ENCODE data around the gene ITGA3. TPM values are rescaled to one million over a fixed set of nuclear protein-coding genes. Genes with fewer than 3 reads are reported as not detected.
A peak's percentile ranks its signal among the peaks of the same experiment; 100 is the strongest.

The ITGA3 gene
- total RNA-seq, 5 donors from 2014 or later (not counting 1 experiment from before 2014, with no cell fraction given) = 8.5 to 20.0 (median 14.8) TPM

DNA sequence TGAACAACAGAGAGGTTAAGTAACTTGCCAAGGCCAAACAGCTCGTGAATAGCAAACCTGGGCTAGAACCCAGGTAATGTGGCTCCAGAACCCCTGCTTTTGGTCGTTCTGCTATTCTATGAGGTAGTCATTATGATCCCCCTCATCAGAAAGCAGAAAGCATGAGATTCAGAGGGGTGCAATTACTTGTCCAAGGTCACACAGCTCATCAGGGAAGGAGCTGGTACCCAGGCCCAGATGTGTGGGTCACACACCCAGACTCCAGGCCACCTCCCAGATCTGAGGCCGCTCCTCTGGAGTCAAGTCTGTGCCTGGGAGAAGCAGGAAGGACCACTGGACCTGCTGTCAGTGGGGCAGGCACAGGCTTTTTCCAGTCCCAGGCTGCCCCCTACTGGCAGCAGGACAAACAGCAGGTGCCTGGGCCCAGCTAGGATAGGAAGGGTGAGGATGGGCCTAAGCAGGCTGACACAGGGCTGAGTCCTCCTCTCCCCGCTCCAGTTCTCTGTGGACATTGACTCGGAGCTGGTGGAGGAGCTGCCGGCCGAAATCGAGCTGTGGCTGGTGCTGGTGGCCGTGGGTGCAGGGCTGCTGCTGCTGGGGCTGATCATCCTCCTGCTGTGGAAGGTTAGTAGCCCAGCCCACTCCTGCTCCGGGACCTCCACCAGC is 31.5 kb downstream of the ITGA3 start:
- no peaks in the 10 kb centered on the region for H3K4me1 ChIP-seq (ENCODE audit: control insufficient read depth in 1 of 2, extremely low read depth in 1 of 2, insufficient read depth in 2 of 2, low read length in 2 of 2)
- no peak overlapping the region for H3K4me3 ChIP-seq (ENCODE audit: control insufficient read depth in 1 of 2, extremely low read depth in 1 of 2, low read length in 1 of 2)
- Mint-ChIP-seq H3K9me3 (no peaks in the 10 kb centered on the region), H3K4me1 (no peaks in the 10 kb centered on the region), H3K36me3 (no peaks in the 10 kb centered on the region), H3K27ac (no peak overlapping the region), H3K4me3 (no peak overlapping the region), H3K27me3 (no peaks in the 10 kb centered on the region)
- H3K36me3 ChIP-seq (ENCODE audit: control insufficient read depth in 2 of 2, extremely low read depth in 1 of 2, insufficient read depth in 1 of 2, low read length in 1 of 2) = no peaks in the 10 kb centered on the region
- DNase-seq = peak; percentile 32 to 81 (median 62)
- ATAC-seq (replicated peaks in 1 of 4) = peak; percentile 84 to 87 (median 86)
- peaks cover 0 to 5% of the 10 kb centered on the region in 2 experiments for H3K27me3 ChIP-seq (replicated peaks in 1 of 2; ENCODE audit: control insufficient read depth in 2 of 2, extremely low read depth in 1 of 2, insufficient read depth in 2 of 2, low read length in 1 of 2)
- no peak overlapping the region for H3K27ac ChIP-seq (ENCODE audit: low read length)
- H3K9me3 ChIP-seq = no peaks in the 10 kb centered on the region
- WGBS (ENCODE audit: insufficient coverage) = 34% methylated on average over 4 of the region's 10 CpGs
- POLR2A ChIA-PET = interaction anchor here (0.6 kb wide), 2 partner anchors 39 to 367 kb away, joined by 3 read pairs; no protein-coding TSS in a partner anchor
- CTCF ChIA-PET = interaction anchor here (0.7 to 2.0 kb wide), 6 partner anchors 30 to 208 kb away, joined by 4 to 7 read pairs (median 4); no protein-coding TSS in a partner anchor

DNA sequence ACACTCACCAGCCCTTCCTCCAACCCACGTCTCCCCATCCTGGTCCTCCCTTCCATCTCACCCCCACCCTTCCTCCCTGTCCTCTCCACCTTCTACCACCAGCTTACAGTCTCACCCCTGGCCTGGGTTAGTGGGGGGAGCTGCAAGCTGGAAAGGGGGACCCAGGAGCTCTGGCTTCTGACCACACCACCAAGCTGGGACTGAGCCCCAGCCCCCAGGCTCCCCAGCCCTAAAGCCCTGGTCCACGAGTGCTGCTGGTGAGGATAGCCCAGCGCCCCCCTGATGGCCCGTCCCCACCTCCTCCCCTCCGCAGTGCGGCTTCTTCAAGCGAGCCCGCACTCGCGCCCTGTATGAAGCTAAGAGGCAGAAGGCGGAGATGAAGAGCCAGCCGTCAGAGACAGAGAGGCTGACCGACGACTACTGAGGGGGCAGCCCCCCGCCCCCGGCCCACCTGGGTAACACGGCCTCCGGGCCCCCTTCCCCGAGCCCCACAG is 32.0 kb downstream of the ITGA3 start:
- ChIA-PET POLR2A (interaction anchor here in 1 of 2 donors (0.6 kb wide), 1 partner anchor 38 kb away, joined by 3 read pairs; no protein-coding TSS in a partner anchor), CTCF (interaction anchor here (0.8 to 2.0 kb wide), 5 partner anchors 31 to 91 kb away, joined by 4 to 7 read pairs (median 5); no protein-coding TSS in a partner anchor)
- Mint-ChIP-seq H3K27me3 (no peaks in the 10 kb centered on the region), H3K27ac (no peak overlapping the region), H3K4me3 (no peak overlapping the region), H3K9me3 (no peaks in the 10 kb centered on the region), H3K4me1 (no peaks in the 10 kb centered on the region), H3K36me3 (no peaks in the 10 kb centered on the region)
- Histone ChIP-seq H3K27me3 (replicated peaks in 1 of 2; ENCODE audit: control insufficient read depth in 2 of 2, extremely low read depth in 1 of 2, insufficient read depth in 2 of 2, low read length in 1 of 2) (peaks cover 0 to 5% of the 10 kb centered on the region in 2 experiments), H3K4me1 (ENCODE audit: control insufficient read depth in 1 of 2, extremely low read depth in 1 of 2, insufficient read depth in 2 of 2, low read length in 2 of 2) (no peaks in the 10 kb centered on the region), H3K4me3 (ENCODE audit: control insufficient read depth in 1 of 2, extremely low read depth in 1 of 2, low read length in 1 of 2) (no peak overlapping the region), H3K9me3 (no peaks in the 10 kb centered on the region), H3K36me3 (ENCODE audit: control insufficient read depth in 2 of 2, extremely low read depth in 1 of 2, insufficient read depth in 1 of 2, low read length in 1 of 2) (no peaks in the 10 kb centered on the region), H3K27ac (ENCODE audit: low read length) (no peak overlapping the region)
- no peak for DNase-seq
- ATAC-seq (replicated peaks in 1 of 4) = no peak
- 79% methylated on average over 14 of the region's 19 CpGs for WGBS (ENCODE audit: insufficient coverage)

DNA sequence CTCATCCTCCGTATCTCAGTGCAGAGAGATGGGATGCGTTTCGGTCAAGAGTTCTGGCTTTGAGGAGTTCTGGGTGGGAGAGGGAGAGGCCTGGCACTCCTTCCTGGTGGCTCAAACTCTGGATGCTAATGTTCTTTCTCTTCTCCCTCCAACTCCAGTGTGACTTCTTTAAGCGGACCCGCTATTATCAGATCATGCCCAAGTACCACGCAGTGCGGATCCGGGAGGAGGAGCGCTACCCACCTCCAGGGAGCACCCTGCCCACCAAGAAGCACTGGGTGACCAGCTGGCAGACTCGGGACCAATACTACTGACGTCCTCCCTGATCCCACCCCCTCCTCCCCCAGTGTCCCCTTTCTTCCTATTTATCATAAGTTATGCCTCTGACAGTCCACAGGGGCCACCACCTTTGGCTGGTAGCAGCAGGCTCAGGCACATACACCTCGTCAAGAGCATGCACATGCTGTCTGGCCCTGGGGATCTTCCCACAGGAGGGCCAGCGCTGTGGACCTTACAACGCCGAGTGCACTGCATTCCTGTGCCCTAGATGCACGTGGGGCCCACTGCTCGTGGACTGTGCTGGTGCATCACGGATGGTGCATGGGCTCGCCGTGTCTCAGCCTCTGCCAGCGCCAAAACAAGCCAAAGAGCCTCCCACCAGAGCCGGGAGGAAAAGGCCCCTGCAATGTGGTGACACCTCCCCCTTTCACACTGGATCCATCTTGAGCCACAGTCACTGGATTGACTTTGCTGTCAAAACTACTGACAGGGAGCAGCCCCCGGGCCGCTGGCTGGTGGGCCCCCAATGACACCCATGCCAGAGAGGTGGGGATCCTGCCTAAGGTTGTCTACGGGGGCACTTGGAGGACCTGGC is 33.3 kb downstream of the ITGA3 start:
- WGBS (ENCODE audit: insufficient coverage) = 82% methylated on average over 22 of the region's 25 CpGs
- Mint-ChIP-seq H3K27ac (no peak overlapping the region), H3K9me3 (no peaks in the 10 kb centered on the region), H3K4me3 (no peak overlapping the region), H3K36me3 (no peaks in the 10 kb centered on the region), H3K4me1 (peaks cover 3 to 9% (median 3%) of the 10 kb centered on the region in 3 donors), H3K27me3 (no peaks in the 10 kb centered on the region)
- CTCF ChIA-PET = no interaction called here
- Histone ChIP-seq H3K27ac (ENCODE audit: low read length) (no peak overlapping the region), H3K36me3 (ENCODE audit: control insufficient read depth in 2 of 2, extremely low read depth in 1 of 2, insufficient read depth in 1 of 2, low read length in 1 of 2) (no peaks in the 10 kb centered on the region), H3K4me3 (ENCODE audit: control insufficient read depth in 1 of 2, extremely low read depth in 1 of 2, low read length in 1 of 2) (no peak overlapping the region), H3K27me3 (replicated peaks in 1 of 2; ENCODE audit: control insufficient read depth in 2 of 2, extremely low read depth in 1 of 2, insufficient read depth in 2 of 2, low read length in 1 of 2) (peaks cover 0 to 5% of the 10 kb centered on the region in 2 experiments), H3K4me1 (ENCODE audit: control insufficient read depth in 1 of 2, extremely low read depth in 1 of 2, insufficient read depth in 2 of 2, low read length in 2 of 2) (peaks cover 0 to 2% of the 10 kb centered on the region in 2 experiments), H3K9me3 (no peaks in the 10 kb centered on the region)
- POLR2A ChIA-PET = no interaction called here
- DNase-seq (no peak), ATAC-seq (replicated peaks in 1 of 4) (no peak)

DNA sequence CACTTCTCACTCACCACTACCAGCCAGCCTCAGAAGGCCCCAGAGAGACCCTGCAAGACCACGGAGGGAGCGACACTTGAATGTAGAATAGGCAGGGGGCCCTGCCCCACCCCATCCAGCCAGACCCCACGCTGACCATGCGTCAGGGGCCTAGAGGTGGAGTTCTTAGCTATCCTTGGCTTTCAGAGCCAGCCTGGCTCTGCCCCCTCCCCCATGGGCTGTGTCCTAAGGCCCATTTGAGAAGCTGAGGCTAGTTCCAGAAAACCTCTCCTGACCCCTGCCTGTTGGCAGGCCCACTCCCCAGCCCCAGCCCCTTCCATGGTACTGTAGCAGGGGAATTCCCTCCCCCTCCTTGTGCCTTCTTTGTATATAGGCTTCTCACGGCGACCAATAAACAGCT is 34.2 kb downstream of the ITGA3 start:
- H3K36me3 ChIP-seq (ENCODE audit: control insufficient read depth in 2 of 2, extremely low read depth in 1 of 2, insufficient read depth in 1 of 2, low read length in 1 of 2) = no peaks in the 10 kb centered on the region
- no peak for DNase-seq
- Mint-ChIP-seq H3K4me1 (peaks cover 4 to 18% (median 6%) of the 10 kb centered on the region in 3 donors), H3K27ac (no peak overlapping the region), H3K9me3 (no peaks in the 10 kb centered on the region), H3K36me3 (no peaks in the 10 kb centered on the region), H3K27me3 (no peaks in the 10 kb centered on the region), H3K4me3 (no peak overlapping the region)
- no peak overlapping the region for H3K27ac ChIP-seq (ENCODE audit: low read length)
- H3K9me3 ChIP-seq = no peaks in the 10 kb centered on the region
- peaks cover 0 to 4% of the 10 kb centered on the region in 2 experiments for H3K4me1 ChIP-seq (ENCODE audit: control insufficient read depth in 1 of 2, extremely low read depth in 1 of 2, insufficient read depth in 2 of 2, low read length in 2 of 2)
- CTCF ChIA-PET = no interaction called here
- H3K4me3 ChIP-seq (ENCODE audit: control insufficient read depth in 1 of 2, extremely low read depth in 1 of 2, low read length in 1 of 2) = no peak overlapping the region
- POLR2A ChIA-PET = no interaction called here
- WGBS (ENCODE audit: insufficient coverage) = 80% methylated on average over 2 of the region's 6 CpGs
- no peak for ATAC-seq (replicated peaks in 1 of 4)
- peaks cover 0 to 5% of the 10 kb centered on the region in 2 experiments for H3K27me3 ChIP-seq (replicated peaks in 1 of 2; ENCODE audit: control insufficient read depth in 2 of 2, extremely low read depth in 1 of 2, insufficient read depth in 2 of 2, low read length in 1 of 2)

DNA sequence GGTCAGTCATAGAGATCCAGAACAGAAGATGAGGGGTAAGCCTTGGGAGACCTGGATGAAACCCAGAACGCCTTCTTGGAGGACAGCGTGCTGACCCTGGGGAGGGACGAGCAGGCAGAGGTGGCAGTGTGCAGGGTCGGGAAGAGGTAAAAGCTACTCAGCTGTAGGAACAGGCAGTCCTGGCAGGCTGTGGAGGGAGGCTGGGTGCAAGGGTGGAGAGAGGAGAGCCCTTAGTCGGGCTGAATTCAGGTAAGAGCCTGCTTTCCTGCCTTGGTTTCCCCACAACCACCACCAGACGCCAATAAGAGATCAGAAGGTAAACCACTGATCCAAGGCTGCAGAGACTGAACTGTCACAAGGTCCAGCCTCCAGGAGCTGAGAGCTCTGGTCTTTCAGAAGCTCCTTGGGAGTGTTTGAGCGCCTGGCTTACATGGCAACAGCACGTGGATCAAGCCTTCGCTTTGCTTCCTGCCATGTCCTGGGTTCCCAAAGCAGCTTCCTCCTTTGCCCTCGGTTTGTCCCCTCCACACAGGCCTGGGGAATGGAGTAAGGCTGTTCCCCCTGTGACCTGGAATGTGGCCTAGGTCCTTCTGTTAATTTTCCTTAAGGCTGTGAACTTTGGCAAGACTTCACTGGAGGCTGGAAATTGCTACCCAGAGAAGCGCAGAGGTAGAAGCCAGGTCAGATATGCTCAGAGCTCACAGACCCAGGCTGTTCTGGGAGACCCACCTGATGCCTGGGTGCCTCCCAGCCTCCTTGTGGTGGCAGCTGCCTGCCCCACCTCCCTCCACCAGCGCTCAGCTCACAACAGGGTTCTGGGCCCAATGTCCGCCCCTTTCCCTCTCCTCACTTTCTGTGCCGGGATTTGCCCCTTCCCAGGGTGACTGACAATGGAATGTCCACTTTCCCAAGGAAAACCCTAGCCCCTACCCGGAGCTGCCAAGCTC is 35.3 kb downstream of the ITGA3 start:
- Mint-ChIP-seq H3K4me3 (no peak overlapping the region), H3K4me1 (peaks cover 16 to 30% (median 17%) of the 10 kb centered on the region in 3 donors), H3K27ac (no peak overlapping the region), H3K36me3 (no peaks in the 10 kb centered on the region), H3K27me3 (no peaks in the 10 kb centered on the region), H3K9me3 (no peaks in the 10 kb centered on the region)
- ChIA-PET CTCF (interaction anchor here (0.5 to 1.9 kb wide), 3 partner anchors 8 to 71 kb away, joined by 3 to 5 read pairs (median 5); no protein-coding TSS in a partner anchor), POLR2A (interaction anchor here in 1 of 2 donors (0.6 kb wide), 1 partner anchor 338 kb away, joined by 6 read pairs; no protein-coding TSS in a partner anchor)
- ATAC-seq (replicated peaks in 1 of 4) (no peak), DNase-seq (no peak)
- 83% methylated on average over 12 of the region's 15 CpGs for WGBS (ENCODE audit: insufficient coverage)
- Histone ChIP-seq H3K4me1 (ENCODE audit: control insufficient read depth in 1 of 2, extremely low read depth in 1 of 2, insufficient read depth in 2 of 2, low read length in 2 of 2) (peaks cover 5 to 13% of the 10 kb centered on the region in 2 experiments), H3K9me3 (no peaks in the 10 kb centered on the region), H3K27ac (ENCODE audit: low read length) (no peak overlapping the region), H3K27me3 (replicated peaks in 1 of 2; ENCODE audit: control insufficient read depth in 2 of 2, extremely low read depth in 1 of 2, insufficient read depth in 2 of 2, low read length in 1 of 2) (peaks cover 0 to 5% of the 10 kb centered on the region in 2 experiments), H3K4me3 (ENCODE audit: control insufficient read depth in 1 of 2, extremely low read depth in 1 of 2, low read length in 1 of 2) (no peak overlapping the region), H3K36me3 (ENCODE audit: control insufficient read depth in 2 of 2, extremely low read depth in 1 of 2, insufficient read depth in 1 of 2, low read length in 1 of 2) (no peaks in the 10 kb centered on the region)

Measured in T-cell (primary cell).